NCI-H187 treated with DMSO at 0.1 percent for 48 hours (cell line): ENCODE data around the gene ATAD2B.
"Not testable (repeated sequence)": the region's sequence is repeated elsewhere in the genome, so short reads cannot be mapped to it uniquely, and the experiment has no call there.

Experiments
- DNase-seq: peaks from one replicate; lab custom pipeline; 2025; lab: John Stamatoyannopoulos, UW

The ATAD2B gene

DNA sequence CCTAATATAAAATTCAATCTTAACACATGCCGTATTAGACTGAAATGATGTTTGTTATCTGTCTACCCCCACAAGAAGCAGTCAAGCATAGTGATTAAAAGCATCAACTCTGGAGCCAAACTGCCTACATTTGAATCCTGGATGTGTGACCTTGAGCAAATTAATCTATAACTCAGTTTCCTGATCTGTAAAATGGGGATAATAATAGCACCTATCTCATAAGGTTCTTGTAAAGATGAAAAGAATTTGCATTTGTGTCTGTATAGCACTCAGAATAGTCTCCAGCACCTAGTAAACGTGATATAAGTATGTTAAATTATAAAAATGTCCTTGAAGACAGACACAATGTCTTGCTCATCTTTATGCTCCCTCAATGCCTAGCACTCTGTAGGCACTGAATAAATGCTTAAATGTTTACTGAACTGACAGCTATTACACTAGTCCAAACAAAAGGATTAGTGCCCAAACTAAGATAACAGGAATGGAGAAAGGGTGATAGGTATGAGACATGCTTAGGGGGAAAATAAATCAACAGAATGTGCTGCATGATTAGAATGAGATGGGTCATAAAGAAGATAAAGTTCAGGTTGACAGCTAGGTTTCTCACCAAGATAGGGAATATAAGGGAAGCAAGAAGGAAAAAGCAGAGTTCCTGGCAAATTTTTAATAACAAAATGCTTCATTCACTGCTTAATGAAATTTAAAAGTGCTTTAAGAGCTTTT is 180.6 kb downstream of the ATAD2B start:
- no peak for DNase-seq

DNA sequence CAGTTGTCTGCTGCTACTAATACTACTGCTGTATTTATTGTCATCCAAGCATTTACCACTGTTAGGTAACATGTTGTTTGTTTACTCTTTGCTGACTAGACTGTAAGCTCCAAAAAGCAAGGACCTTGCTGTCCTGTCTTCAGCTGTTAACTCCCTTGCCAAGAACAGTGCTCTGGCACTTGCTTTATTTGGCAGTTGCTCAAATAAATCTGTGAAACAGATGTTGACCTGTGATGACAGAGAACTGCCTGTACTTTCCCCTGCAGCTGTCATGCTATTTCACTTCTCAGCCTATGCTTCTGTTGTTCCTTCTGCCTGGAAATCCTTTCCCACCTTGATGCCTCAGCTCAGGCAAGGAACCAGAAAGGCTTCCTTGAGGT is 181.2 kb downstream of the ATAD2B start:
- DNase-seq = no peak

DNA sequence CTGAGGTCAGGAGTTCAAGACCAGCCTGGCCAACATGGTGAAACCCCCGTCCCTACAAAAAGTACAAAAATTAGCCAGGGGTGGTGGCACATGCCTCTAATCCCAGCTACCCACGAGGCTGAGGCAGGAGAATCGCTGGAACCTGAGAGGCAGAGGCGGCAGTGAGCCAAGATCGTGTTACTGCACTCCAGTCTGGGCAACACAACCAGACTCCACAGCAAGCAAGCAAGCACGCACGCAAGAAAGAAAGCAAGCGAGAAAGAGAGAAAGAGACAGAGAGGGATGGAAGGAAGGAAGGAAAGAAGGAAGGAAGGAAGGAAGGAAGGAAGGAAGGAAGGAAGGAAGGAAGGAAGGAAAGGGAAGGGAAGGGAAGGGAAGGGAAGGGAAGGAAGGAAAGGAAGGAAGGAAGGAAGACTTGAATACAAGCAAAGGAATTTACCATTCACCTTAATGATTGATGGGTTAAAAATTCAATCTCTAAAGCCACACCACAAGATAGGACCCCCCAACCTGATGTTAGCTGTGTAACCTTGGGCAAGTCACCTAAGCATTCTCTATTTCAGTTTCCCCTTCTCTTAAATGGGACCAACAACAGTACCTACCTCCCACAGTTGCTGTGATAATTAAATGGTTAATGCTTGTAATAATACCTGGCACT is 181.7 kb downstream of the ATAD2B start:
- DNase-seq = no peak

DNA sequence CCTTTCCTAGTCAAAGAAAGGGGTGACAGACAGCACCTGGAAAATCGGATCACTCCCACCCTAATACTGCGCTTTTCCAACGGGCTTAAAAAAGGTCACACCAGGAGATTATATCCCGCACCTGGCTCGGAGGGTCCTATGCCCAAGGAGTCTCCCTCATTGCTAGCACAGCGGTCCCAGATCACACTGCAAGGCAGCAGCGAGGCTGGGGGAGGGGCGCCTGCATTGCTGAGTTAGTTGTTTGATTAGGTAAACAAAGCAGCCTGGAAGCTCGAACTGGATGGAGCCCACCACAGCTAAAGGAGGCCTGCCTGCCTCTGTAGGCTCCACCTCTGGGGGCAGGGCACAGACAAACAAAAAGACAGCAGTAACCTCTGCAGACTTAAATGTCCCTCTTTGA is 190.1 kb downstream of the ATAD2B start:
- not testable (repeated sequence) for DNase-seq

DNA sequence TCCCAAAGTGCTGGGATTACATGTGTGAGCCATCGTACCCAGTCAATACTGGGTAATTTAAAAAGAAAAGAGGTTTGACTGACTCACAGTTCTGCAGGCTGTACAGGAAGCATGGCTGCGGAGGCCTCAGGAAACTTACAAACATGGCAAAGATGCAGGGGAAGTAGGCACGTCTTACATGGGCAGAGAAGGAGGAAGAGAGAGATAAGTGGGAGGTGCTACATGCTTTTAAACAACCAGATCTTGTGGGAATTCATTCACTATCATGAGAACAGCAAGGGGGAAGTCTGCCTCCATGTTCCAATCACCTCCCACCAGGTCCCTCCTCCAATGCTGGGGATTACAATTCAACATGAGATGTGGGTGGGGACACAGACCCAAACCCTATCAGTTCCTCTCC is 192.5 kb downstream of the ATAD2B start:
- DNase-seq = no peak

DNA sequence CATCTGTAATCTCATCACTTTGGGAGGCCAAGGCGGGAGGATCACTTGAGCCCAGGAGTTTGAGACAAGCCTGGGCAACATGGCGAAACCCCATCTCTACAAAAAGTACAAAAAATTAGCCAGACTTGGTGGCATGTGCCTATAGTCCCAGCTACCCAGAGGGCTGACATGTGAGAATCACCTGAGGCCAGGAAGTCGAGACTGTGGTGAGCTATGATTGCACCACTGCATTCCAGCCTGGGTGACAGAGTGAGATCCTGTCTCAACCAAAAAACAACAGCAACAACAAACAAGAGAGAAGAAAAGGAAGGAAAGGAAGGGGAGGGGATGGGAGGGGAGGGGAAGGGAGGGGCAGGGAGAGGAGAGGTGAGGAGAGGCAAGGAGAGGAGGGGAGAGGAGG is 203.9 kb downstream of the ATAD2B start:
- DNase-seq = not testable (repeated sequence)

DNA sequence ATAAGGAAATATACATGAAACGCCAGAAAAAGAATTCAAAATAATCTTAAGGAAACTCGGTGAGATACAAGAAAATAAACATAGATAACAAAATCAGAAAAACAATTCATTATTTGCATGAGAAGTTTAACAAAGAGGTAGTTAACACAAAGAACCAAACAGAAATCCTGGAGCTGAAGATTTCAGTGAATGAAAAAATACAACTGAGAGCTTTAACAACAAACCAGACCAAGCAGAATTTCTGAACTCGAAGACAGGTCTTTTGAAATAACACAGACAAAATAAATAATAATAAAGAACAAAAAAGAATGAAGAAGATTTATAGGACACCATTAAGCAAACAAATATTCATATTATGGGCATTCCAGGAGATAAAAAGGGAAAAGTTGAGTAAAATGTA is 204.7 kb downstream of the ATAD2B start:
- DNase-seq = no peak

DNA sequence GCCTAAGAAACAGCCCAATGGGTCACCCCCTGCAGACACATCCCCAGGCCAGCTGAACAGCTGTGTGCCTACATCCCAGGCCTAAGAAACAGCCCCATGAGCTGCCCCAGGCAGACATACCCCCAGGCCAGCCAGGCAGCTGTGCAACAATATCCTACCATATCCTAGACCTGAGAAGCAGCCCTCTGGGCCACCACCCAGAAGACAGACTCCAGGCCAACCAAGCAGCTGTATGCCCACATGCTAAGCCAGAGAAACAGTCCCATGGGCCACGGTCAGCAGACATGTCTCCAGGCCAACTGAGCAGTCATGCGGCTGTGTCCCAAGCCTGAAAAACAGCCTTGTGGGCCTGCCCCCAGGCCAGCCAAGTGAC is 205.5 kb downstream of the ATAD2B start:
- DNase-seq = no peak

DNA sequence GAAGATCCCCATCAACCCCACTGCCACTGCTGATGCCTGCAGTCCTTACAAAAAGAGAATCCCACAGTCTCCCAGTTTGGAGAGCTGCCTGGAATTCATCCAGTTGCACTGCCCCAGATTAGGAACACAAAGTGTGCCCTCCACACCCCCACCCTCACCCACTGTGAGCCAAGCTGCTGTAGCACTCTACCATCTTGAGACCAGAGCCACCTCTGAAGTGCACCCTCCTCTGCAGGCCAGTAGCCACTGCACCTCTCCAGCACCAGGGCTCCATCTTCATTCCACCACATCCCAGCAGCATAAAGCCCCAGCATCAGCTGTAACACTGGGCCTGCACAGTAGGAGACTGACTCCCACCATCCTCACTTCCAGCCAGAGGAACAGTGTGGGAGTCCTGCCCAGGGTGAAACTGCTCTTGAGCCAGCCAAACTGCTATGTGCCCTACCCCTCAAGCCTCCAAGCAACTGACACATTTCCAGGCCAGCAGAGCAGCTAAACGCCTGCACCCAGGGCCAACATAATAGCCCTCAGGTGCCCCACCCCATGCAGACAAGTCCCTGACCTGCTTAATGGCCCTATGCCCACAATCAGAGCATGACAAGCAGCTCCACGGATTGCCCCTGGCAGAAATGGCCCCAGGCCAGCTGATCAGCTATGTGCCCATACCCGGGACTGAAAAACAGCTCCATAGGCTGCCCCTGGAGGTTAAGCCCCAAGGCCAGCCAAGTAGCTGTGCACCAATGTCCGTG is 206.0 kb downstream of the ATAD2B start:
- no peak for DNase-seq

DNA sequence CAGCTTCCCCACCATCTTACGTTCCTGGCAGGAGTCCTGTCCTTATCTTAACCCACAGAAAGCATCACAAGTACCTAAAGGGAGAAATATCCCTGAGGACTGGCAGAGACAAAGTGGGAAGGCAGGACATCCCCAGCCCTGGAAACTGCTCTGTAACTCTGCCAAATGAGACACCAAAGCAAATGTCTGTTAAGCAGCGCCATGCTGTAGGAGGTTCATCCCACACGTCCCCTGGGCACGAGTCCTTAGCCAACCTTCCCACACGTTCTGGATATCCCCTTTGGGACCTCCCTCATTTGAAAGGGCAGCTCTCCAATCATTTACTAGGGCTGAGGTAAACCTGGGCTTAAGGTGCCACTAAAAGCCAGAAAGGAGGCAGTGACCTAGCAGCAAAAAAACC is 207.2 kb downstream of the ATAD2B start:
- no peak for DNase-seq

DNA sequence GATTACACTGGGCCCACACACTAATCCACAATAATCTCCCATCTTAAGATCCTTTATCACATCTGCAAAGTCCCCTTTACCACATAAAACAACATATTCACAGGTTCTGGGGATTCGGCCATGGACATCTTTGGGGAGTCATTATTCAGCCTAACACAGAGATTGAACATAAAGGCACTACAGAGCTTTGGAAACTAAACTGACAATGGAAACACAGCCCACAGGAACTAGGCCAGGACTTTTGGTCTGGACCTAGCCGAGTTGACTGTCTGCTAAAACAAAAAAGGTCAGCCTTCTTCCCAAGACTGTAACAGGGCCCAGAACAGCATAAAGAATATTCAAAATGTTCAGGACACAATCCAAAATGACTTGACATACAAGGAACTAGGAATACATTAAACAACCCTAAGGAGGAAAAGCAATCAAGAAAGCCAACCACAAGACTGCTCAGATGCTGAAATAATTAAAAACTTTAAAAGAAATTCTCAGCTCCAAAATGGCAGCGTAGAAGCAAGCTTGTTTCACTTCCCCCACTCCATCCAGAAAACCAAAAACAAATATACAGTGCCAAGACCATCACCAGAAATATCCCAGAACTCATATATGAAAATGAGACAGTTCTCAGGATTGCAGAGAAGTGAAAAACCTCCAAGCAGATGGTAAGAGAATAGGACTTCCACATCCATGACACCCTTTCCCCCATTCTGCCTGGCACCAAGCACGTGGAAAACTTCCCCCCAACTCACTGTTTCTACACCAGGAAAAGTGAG is 207.8 kb downstream of the ATAD2B start:
- DNase-seq = no peak

DNA sequence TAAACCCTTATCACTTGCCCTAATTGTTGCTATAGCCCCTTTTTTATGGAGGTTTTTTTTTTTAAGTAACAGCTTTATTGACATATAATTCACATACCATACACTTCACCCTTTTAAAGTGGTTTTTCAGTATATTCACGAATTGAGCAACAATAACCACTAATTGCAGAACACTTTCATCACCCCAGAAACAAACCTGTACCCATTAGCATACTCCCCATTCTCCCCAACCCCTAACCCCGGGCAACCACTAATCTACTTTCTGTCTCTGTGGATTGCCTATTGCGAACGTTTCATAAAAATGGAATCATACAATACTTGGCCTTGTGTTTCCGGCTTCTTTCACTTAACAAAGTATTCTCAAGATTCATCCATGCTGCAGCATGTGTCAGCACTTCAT is 213.6 kb downstream of the ATAD2B start:
- no peak for DNase-seq

DNA sequence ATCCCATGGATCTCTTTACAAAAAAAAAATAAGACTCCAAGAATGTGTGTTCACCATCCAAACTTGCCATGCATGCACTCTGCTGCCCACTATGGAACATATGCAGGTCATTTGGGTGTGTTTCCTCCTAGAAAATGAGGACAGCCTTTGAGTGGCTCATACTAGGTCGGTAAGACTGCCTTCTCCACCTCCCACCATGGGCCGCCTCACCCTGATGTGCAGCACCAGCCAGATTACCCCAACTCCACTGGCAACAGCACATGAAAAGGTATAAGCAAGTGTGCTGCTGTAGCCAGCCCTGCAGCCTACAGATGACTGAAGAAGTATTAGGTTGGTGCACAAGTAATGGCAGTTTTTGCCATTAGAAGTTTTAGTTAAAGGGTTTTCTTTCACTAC is 214.2 kb downstream of the ATAD2B start:
- DNase-seq = no peak

DNA sequence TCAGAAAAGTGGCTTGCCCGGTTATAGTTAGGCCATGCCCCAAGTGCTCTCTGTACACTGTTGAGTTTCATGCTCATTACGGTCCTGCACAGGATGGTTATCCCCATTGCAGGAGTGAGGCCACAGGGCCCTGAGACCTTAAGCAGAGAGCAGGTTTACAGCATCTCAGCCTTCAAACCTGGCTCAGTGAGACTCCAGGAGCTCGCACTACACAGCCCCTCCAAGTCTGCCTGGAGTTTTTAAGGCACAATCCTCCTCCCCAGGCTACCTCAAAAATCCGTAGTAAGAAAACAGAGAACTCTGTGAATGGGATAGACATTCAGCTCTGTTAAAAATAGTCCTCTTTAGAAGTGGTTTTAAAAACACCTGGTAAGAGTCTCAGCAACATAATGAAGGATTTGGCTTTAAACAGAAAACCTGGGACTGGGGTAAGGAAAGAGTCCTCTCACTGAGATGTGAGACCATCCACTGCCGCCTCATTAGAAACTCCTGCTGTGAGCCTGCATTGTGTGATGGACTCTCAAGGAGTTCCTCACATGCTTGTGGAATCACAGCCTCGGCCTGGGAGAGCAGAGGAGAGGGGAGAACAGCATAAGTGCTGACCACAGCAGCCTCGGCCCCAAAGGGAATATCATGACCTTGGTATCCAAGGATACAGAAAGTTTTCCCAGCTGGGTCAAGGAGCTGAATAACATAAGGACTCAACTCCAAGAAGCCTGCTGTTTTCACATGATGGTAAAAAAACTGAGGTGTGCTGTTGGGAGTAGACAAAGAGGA is 214.8 kb downstream of the ATAD2B start:
- peak; percentile 22 for DNase-seq

DNA sequence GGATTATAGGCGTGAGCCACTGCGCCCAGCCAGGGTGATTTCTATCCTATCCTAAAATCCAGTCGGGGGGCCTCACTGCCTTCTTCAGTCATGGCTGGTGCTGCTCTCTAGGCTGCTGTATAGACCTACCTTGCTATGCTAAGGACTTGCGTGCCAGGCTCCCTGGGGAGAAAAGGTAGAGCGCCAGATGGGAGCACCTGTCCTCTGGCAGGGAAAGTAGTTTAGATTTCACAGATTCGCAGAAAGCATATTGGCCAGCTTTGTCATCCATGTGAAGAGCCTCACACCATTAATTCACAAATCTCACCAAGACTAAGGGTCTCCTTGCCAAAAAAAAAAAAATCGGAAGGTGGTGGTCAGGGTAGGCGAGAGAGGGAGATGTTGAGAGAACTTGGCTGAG is 217.6 kb downstream of the ATAD2B start:
- no peak for DNase-seq

DNA sequence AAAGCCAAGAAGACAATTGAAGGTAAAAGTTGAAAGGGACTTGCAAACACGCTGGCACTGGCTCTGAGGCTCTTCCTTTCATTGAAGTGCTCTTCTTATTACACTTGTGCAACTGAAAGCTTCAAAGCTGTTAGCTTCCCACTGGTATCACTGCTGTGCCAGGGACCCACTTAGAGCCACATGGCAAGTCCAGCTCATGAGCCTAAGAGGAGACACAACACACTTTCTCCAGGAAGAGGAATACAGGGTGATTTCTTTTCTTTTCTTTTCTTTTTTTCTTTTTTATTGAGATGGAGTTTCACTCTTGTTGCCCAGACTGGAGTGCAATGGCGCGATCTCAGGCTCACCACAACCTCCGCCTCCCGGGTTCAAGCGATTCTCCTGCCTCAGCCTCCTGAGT is 218.2 kb downstream of the ATAD2B start:
- DNase-seq = no peak

DNA sequence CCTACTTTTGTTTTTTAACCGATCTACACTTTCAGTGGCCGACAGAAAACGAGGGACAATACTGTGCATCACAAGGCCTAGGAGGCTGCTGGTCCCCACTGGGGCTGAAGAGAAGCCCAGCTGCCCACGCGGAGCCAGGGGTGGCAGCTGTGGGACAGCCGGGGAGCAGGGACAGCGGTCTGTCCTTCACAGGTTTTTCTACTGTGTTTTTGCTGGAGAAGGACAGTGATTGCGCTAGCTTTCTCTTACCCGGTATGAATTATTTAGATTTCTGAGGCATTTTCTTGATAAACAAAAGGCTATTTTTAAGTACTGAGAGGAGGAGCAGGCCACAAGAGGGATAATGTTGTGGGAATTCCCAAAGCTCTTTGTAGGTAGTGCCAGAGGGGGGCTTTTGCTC is 219.8 kb downstream of the ATAD2B start:
- DNase-seq = no peak

DNA sequence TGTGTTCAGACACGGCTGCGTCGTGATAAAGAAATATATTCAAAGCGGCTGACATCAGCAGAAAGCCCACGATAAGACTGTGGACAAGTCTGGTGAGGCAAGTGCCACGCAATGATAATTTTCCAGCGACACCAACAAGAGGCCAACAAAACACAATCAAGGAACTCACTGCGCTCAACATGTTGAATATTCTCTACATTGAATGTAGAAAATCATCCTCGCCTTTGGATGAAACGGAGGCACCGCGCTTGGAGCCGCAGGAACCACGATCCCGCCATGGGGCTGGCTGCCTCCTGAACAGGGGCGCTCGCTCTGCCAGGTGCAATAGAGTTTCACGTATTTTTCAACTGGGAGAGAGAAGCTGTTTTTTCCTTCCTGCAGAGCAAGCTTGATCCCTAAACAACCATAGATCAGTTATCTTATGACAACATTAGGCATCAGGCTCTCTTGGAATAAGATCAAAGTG is 220.3 kb downstream of the ATAD2B start:
- no peak for DNase-seq

DNA sequence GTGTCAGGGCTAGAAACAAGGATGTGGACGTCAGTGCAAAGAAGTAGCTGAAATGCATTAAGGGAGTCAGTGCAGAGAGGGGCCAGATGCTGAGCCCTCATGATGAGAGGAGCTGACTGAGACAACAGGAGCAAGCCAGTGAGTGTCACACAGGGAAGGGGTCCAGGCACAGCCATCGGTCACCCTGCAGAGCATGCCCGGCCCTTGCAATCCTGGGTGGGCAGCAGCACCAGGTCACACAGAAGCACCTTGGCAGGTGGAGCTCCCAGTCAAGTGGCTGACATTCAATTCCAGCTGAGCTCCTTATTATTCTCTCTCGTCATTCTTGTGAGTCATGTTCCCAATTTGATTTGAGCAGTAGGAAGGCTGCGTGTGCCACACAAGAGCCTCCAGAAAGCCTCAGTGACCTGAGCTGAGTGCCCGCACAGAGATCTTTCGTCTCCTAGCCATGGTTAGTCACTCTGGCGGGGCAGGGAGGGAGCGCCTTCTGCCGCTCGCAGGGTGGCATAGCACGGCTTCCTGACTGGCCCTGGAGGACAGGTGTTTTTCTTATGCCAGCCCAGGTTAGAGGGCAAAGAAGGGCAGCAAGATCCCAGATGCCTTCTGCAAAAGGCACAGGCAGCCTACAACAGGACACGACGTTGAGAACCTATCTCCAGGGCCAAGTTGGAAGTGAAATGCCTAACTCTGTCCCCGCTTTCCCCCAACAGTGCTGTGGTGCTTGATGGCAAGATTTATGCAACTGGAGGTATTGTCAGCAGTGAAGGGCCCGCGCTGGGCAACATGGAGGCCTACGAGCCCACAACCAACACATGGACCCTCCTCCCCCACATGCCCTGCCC is 220.9 kb downstream of the ATAD2B start:
- no peak for DNase-seq

DNA sequence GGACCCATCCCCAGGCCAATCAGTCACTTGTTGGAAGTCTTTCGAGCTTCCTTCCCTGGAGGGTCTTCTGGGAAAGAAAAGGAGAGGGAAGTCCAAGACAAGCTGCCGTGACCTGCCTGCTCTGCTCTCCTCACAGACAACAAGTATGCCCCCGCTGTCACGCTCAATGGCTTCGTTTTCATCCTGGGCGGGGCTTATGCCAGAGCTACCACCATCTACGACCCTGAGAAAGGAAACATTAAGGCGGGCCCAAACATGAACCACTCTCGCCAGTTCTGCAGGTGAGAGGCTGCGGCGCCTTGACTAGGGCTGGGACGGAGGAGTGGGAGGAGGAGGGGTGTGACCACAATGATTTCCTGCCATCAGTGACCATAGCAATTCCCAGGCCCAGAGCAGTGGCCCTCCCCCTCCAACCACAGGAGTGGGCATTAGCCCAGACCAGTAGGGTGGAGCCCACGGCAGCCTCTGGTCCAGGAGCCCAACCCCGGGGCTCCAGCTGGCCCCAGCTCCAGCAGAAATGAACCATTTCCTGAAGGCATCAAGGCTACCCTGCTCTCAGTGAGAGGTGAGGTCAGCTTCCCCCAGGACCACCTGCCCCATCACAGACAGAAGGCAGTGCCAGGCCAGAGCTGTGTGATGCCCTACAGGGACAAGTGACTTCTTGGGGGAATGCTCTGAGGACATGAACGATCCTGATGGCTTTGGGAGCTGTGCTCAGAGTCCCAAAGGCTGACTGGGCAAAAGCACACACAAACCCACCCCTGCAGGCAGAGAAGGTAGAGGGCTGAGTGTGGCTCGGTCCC is 223.1 kb downstream of the ATAD2B start:
- no peak for DNase-seq
